Esophagus mucosa (tissue), 1 donor: Measurements from ENCODE around the gene ERBIN. TPM values are rescaled to one million over a fixed set of nuclear protein-coding genes. Genes with fewer than 3 reads are reported as not detected.
"Not testable (repeated sequence)": the region's sequence is repeated elsewhere in the genome, so short reads cannot be mapped to it uniquely, and the experiment has no call there.

Experiments
- ATAC-seq: fragments of 200-7000 bp; cut with Tn5 transposase; one replicate; pipeline ENCODE4 v1.9.1; 2020
- total RNA-seq: library from RNA; stranded (reverse); gene quantifications from one replicate; pipeline ENCODE4 v1.2.4, GENCODE V29; 2023
- donor health status: DM: yes; HTN: yes; CAD: no.

The ERBIN gene
- total RNA-seq, 1 donor from 2014 or later = 41.6 TPM

GRCh38 chr5:65923339-65923738 lies 3.0 kb upstream of the ERBIN start:
- ATAC-seq = no peak

GRCh38 chr5:65924366-65925043 lies 1.9 kb upstream of the ERBIN start:
- no peak for ATAC-seq

GRCh38 chr5:65925044-65925600 lies 1.3 kb upstream of the ERBIN start:
- ATAC-seq = peak; percentile 51

DNA sequence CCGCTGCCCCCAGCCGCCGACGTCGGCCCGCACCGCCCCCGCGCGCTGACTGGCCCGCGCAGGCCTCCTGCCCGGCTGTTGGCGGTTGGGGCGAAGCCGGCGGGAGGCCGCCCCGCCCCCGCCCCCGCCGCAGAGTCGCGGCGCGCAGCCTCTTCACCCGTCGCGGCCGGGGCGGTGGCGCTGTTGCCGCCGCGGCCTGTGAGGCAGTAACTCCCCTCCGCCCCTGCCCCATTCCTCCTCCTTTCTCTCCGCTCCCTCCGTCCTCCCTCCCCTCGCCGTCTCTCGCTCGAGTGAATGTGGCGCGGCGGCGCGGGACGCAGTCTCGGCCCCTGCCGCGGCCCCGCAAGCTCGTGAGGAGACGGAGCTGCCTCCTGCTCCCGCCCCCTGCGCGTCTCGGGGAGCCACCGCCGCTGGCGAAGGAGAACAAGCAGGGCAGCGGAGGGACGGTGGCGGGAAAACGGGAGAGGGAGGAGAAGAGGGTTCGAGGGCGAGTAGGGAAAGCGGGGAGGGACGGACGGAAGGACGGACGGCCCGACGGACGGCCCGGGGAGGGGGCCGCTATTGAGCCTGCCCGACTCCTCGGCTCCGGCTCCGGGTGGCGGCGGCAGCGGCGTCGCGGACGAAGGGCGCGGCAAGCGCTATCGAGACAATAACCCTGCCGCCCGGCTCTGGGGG lies 637 bp upstream of the ERBIN start:
- ATAC-seq = peak; percentile 92

GRCh38 chr5:65926893-65927292 lies 518 bp downstream of the ERBIN start:
- no peak for ATAC-seq

GRCh38 chr5:65927503-65928321 lies 1.3 kb downstream of the ERBIN start:
- no peak for ATAC-seq

DNA sequence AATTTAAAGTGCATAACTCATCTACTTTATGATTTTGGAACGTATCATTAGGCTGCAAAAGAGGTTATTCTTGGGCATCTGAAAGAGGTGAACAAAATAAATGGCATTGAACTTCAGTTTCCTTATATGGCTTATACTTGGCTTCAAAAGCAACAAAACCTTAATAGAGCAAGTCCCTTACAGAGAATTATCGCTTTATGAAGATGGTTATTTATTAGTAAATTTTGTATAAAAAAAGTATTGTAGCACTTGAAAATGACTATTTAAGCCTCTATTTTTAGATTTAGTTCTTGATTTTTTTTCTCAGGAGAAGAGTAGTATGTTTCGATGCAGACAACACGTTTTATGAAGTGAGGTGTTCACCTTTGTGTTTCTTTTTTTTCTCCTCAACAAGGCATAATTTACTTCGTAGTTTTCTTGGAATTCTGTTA lies 2.0 kb downstream of the ERBIN start:
- no peak for ATAC-seq

DNA sequence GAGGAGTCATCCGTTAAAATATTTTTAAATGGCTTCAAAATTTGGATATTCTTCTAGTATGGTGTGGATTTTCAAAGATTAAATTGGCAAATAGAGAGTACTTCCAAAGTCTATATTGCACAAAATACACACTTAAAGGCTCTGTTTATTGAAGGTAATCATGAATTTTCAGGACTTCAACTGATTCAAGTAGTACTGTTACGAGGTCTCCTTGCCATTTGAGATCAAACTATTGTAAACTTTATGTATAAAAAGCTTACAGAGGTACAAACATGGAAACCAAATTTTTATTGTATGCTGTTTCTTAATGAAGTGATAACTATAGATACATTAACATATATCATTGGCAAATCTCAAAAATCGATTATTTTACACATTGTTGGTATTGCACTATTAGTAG lies 2.5 kb downstream of the ERBIN start:
- ATAC-seq = no peak

- no peak for ATAC-seq
Observed at GRCh38 chr5:65932676-65933075, 6.3 kb downstream of the ERBIN start.

- ATAC-seq = no peak
Observed at GRCh38 chr5:65933295-65933694, 6.9 kb downstream of the ERBIN start.

DNA sequence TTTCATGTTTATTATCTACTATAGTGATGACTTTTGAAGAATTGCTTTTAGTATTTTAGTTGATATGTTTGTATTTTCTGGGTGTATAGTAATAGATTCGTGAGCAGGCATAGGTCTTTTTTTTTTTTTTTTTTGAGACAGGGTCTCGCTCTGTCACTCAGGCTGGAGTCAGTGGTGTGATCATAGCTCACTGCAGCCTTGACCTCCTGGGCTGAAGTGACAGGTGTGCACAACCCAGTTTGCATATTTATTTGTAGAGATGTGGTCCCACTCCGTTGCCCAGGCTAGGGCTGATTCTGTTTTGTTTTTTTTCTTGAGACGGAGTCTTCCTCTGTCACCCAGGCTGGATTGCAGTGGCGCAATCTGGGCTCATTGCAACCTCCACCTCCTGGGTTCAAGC lies 11.9 kb downstream of the ERBIN start:
- no peak for ATAC-seq

DNA sequence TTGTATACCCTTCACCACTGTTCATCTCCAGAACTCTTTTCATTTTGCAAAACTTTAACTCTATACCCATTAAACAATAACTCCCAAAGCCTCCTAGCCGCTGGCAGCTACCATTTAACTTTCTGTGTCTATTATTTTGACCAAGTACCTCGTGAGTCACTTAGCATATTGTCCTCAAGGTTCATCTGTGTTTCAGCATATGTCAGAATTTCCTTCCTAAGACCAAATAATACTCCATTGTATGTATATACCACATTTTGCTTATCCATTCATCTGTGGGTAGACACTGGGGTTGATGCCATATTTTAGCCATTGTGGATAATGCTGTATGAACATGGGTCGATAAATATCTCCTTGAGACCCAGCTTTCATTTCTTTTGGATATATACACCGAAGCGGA lies 17.4 kb downstream of the ERBIN start:
- no peak for ATAC-seq

- no peak for ATAC-seq
Observed at GRCh38 chr5:65946198-65946745, 19.9 kb downstream of the ERBIN start.

- no peak for ATAC-seq
Observed at GRCh38 chr5:65948115-65948747, 21.9 kb downstream of the ERBIN start.

DNA sequence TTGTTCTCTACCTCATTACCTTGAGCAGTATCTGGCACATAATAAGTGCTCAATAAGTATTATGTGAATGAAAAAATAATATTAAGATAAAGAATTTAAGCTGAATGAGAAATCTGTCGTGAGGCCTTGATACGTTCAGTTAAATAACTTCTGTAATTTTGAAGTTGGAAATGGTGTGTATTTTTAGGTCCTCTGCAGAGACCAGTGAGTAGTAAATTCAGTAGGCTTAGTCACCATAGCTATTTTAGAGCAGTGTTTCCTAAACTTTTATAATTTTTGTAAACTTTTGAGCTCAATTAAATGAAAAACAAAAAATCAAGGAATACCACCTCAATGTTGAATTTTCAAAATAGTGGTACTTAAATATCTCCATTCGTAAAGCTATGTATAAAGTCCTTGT lies 25.0 kb downstream of the ERBIN start:
- ATAC-seq = no peak

- ATAC-seq = no peak
Observed at GRCh38 chr5:65952259-65952658, 25.9 kb downstream of the ERBIN start.

- no peak for ATAC-seq
Observed at GRCh38 chr5:65954200-65954599, 27.8 kb downstream of the ERBIN start.

DNA sequence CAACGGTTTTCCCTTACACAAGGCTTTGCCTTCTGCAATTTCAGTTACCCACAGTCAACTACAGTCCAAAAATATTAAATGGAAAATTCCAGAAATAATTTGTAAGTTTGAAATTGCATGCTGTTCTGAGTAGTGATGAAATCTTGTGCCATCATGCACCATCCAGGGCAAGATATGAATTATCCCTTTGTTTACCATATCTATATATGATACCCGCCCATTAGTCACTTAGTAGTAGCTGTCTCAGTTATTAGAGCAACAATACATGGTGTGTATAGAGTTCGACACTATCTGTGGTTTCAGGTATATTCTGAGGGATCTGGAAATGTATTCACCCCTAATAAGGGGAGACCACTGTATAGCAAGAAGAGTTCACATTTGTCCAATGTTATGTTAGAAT lies 29.4 kb downstream of the ERBIN start:
- ATAC-seq = no peak

GRCh38 chr5:65957703-65958102 lies 31.3 kb downstream of the ERBIN start:
- ATAC-seq = not testable (repeated sequence)

DNA sequence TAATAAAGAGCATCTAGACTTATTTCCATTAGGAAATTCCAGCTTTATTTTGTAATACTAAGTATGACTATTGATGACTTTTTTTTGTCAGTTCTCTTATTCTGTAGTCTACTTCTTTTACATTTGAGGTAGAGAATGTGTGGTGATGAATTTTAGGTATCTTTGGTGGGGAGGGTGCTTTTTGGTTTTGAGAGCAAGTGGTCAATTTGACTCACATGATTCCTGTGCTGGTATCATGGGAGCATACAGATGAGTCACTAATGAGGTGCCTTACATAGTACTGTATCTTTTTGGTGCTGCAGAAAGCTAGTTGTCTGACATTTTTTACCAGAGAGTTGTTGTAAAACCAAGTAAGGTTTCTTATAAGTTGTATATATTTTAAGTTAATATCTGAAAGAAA lies 35.3 kb downstream of the ERBIN start:
- no peak for ATAC-seq

DNA sequence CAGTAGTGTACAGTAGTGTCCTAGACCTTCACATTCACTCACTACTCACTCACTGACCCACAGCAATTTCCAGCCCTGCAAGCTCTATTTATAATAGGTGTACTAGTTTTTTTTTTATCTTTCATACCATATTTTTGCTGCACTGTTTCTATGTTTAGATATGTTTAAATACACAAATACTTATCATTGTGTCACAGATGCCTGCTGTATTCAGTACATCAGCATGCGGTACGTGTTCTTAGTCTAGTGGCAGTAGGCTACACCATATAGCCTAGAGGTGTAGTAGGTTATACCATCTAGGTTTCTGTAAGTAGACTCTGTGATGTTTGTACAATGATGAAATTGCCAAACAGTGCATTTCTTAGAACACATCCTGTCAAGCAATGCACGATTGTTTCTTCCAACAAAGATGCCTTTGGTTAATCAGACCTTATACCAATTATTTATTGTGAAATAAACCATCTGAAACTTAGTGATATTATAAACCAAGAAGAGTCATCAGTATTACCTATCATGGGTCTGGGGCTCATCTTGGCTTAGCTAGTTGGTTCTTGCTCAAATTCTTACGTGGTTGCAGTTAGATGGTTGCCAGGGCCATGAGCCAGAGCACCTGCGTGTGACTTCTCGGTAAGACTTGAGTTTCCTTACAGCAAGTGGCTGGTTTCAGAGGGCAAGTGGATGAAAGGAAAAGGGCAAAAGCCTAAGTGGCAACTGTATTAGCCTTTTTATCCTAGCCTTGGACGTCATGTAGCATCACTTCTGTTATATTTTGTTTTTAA lies 41.1 kb downstream of the ERBIN start:
- ATAC-seq = no peak
